Measurements from ENCODE around the gene ADSS1. TPM values are rescaled to one million over a fixed set of nuclear protein-coding genes. Genes with fewer than 3 reads are reported as not detected.

ADSS1 gene
- total and polyA plus RNA-seq, 4 donors, result 1.8 to 18.8 (median 12.2) TPM

DNA sequence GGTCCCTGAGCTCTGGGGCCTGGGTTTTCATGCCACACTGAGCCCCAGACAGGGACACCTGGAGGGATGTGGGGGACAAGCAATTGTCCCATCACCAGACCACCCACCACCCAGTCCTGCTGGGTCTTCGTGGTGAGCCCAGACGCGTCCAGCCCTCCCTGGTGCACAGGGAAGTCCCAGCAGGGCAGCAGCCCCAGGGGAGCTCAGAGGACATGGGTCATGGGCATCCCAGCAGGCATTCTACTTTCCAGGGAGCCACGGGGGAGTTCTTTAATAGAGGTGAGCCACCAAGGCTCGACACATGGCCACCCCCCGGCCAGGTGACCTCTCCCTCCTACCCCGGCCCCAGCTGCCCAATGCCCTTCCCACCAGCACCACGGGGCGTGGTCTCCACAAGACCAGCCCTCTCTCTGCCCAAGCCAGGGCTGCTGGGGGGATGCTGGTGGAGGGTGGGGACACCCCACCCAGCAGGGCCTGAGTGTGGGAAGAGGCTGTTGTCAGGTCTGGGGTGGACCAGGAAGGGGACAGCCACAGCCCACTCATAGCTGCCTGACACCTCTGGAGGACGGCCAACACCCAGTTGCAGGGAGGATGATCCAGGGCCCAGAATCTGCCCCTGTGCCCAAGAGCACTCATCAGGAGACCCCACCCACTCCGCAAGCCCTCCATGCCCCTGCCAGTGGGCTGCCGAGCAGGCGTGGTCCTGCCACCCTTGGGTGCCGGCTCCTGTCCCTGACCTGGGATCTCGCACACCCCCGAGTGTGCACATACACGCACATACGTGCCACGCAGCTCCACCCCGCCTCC lies 57.4 kb downstream of the ADSS1 start:
- no peaks in the 10 kb centered on the region for H3K9me3 ChIP-seq (ENCODE audit: control insufficient read depth in 4 of 4, low read length in 3 of 4)
- H3K36me3 ChIP-seq (ENCODE audit: control insufficient read depth in 4 of 4, insufficient read depth in 3 of 4, low read depth in 1 of 4, low read length in 3 of 4), result peaks cover 3 to 36% (median 12%) of the 10 kb centered on the region in 4 donors
- DNase-seq (ENCODE audit: low spot score), result no peak
- no peak overlapping the region for H3K9ac ChIP-seq (ENCODE audit: low read depth in 1 of 2, low read length in 2 of 2)
- H3K27ac ChIP-seq (ENCODE audit: low read depth in 1 of 2, low read length in 2 of 2), result no peak overlapping the region
- WGBS, result 94% methylated on average over 20 of the region's 20 CpGs
- H3K4me3 ChIP-seq (ENCODE audit: low read depth in 1 of 3, low read length in 3 of 3), result no peak overlapping the region
- TF ChIP-seq FOXA2 (IDR thresholded peaks at IDR 0.05) (no peak), GABPA (IDR thresholded peaks at IDR 0.05 in 1 of 2, conservative IDR thresholded peaks at IDR 0.05 in 1 of 2) (no peak)
- TF ChIP-seq, protein P1, sequence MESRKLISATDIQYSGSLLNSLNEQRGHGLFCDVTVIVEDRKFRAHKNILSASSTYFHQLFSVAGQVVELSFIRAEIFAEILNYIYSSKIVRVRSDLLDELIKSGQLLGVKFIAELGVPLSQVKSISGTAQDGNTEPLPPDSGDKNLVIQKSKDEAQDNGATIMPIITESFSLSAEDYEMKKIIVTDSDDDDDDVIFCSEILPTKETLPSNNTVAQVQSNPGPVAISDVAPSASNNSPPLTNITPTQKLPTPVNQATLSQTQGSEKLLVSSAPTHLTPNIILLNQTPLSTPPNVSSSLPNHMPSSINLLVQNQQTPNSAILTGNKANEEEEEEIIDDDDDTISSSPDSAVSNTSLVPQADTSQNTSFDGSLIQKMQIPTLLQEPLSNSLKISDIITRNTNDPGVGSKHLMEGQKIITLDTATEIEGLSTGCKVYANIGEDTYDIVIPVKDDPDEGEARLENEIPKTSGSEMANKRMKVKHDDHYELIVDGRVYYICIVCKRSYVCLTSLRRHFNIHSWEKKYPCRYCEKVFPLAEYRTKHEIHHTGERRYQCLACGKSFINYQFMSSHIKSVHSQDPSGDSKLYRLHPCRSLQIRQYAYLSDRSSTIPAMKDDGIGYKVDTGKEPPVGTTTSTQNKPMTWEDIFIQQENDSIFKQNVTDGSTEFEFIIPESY (IDR thresholded peaks at IDR 0.05), result no peak
- TF ChIP-seq, protein P2, sequence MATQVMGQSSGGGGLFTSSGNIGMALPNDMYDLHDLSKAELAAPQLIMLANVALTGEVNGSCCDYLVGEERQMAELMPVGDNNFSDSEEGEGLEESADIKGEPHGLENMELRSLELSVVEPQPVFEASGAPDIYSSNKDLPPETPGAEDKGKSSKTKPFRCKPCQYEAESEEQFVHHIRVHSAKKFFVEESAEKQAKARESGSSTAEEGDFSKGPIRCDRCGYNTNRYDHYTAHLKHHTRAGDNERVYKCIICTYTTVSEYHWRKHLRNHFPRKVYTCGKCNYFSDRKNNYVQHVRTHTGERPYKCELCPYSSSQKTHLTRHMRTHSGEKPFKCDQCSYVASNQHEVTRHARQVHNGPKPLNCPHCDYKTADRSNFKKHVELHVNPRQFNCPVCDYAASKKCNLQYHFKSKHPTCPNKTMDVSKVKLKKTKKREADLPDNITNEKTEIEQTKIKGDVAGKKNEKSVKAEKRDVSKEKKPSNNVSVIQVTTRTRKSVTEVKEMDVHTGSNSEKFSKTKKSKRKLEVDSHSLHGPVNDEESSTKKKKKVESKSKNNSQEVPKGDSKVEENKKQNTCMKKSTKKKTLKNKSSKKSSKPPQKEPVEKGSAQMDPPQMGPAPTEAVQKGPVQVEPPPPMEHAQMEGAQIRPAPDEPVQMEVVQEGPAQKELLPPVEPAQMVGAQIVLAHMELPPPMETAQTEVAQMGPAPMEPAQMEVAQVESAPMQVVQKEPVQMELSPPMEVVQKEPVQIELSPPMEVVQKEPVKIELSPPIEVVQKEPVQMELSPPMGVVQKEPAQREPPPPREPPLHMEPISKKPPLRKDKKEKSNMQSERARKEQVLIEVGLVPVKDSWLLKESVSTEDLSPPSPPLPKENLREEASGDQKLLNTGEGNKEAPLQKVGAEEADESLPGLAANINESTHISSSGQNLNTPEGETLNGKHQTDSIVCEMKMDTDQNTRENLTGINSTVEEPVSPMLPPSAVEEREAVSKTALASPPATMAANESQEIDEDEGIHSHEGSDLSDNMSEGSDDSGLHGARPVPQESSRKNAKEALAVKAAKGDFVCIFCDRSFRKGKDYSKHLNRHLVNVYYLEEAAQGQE (IDR thresholded peaks at IDR 0.05), result no peak
- peaks cover 0 to 12% (median 9%) of the 10 kb centered on the region in 4 donors for H3K4me1 ChIP-seq (ENCODE audit: control insufficient read depth in 4 of 4, insufficient read depth in 4 of 4, low read length in 3 of 4)
- no peaks in the 10 kb centered on the region for H3K27me3 ChIP-seq (ENCODE audit: control insufficient read depth in 4 of 4, insufficient read depth in 4 of 4, low read length in 3 of 4)

DNA sequence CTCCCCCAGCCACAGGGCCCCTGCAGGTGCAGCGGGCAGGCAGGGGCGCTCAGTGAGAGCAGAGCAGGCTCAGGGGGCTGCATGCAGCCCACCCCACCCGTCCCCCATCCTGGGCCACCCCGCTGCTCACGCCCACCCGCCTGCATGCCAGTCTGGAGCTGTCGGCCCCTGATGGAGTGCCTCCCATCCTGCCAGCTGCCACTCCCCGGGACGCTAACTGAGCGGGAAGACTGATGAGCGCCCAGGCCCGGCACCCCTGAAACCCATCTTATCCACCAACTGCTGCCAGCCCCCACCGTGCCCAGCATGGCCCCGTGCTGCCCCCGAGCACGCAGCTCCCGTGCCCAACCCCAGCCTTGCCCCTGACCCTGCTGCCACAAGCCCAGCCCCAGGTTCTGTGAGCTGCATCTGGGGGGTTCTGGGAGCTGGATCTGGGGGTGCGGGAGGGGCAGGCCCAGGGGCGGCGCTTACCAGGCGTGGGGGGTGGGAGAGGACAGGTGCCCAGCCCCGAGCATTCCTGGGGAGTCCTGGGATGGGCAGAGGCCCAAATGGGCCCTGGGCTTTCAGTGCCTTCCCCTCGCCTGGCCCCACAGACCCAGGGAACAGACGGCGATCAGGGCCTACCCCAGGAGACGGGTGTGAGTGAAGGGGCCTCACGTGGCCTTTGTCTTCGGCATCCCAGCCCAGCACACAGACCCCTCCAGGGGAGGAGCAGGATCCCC lies 58.2 kb downstream of the ADSS1 start:
- TF ChIP-seq, protein P3, sequence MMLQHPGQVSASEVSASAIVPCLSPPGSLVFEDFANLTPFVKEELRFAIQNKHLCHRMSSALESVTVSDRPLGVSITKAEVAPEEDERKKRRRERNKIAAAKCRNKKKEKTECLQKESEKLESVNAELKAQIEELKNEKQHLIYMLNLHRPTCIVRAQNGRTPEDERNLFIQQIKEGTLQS (IDR thresholded peaks at IDR 0.05), result no peak
- TF ChIP-seq JUND (IDR thresholded peaks at IDR 0.05) (no peak), EGR1 (IDR thresholded peaks at IDR 0.05; ENCODE audit: low read depth in 2 of 2) (no peak), YY1 (IDR thresholded peaks at IDR 0.05) (no peak), HNF4A (conservative IDR thresholded peaks at IDR 0.05) (no peak), SP1 (IDR thresholded peaks at IDR 0.05) (no peak), FOXA1 (IDR thresholded peaks at IDR 0.05) (no peak)
- TF ChIP-seq, protein P2 (IDR thresholded peaks at IDR 0.05), result no peak
- Histone ChIP-seq H3K27ac (ENCODE audit: low read depth in 1 of 2, low read length in 2 of 2) (no peak overlapping the region), H3K27me3 (ENCODE audit: control insufficient read depth in 4 of 4, insufficient read depth in 4 of 4, low read length in 3 of 4) (no peaks in the 10 kb centered on the region), H3K4me3 (ENCODE audit: low read depth in 1 of 3, low read length in 3 of 3) (no peak overlapping the region), H3K9ac (ENCODE audit: low read depth in 1 of 2, low read length in 2 of 2) (no peak overlapping the region), H3K9me3 (ENCODE audit: control insufficient read depth in 4 of 4, low read length in 3 of 4) (no peaks in the 10 kb centered on the region), H3K4me1 (ENCODE audit: control insufficient read depth in 4 of 4, insufficient read depth in 4 of 4, low read length in 3 of 4) (peaks cover 2 to 19% (median 16%) of the 10 kb centered on the region in 4 donors), H3K36me3 (ENCODE audit: control insufficient read depth in 4 of 4, insufficient read depth in 3 of 4, low read depth in 1 of 4, low read length in 3 of 4) (peaks cover 0 to 30% (median 8%) of the 10 kb centered on the region in 4 donors)
- no peak for DNase-seq (ENCODE audit: low spot score)
- 95% methylated on average over 28 of the region's 28 CpGs for WGBS
